ENCODE data around the gene VSIG4. TPM values are rescaled to one million over a fixed set of nuclear protein-coding genes. Genes with fewer than 3 reads are reported as not detected.
"Not testable (repeated sequence)": the region's sequence is repeated elsewhere in the genome, so short reads cannot be mapped to it uniquely, and the experiment has no call there.

Gene VSIG4
- total RNA-seq, 1 donor from 2014 or later: not detected

- DNase-seq: not testable (repeated sequence)
Measured at GRCh38 chrX:65975161-65975751, 64.6 kb downstream of the VSIG4 start.

Other genes starting within 250 kb of the VSIG4 start
- 1.4 and 2.7 TPM in 2 replicates for gene HEPH, start 124.2 kb upstream of the VSIG4 start, total RNA-seq

All from dermis blood vessel endothelial cell (primary cell).